K562 (cell line): ENCODE measurements around the gene COPS4. TPM values are rescaled to one million over a fixed set of nuclear protein-coding genes. Genes with fewer than 3 reads are reported as not detected.

ENCODE experiments used
- BDP1 ChIP-seq: IDR thresholded peaks from 3 replicates; pipeline ENCODE4 v1.6.1; 2011; ENCODE audit not compliant: insufficient read length, insufficient read depth
- CBX1 ChIP-seq: sonication (generic); IDR thresholded peaks from 2 replicates; pipeline ENCODE4 v1.6.1; 2016; ENCODE audit warnings: antibody characterized with exemption, low read depth, mild to moderate bottlenecking
- CBX2 ChIP-seq: fragments of 200-600 bp; sonication (generic); IDR thresholded peaks from one replicate; pipeline ENCODE4 v1.6.1; 2012; ENCODE audit warnings: mild to moderate bottlenecking, low read length, inconsistent platforms; ENCODE audit not compliant: insufficient read depth, poor library complexity, severe bottlenecking
- CCNT2 ChIP-seq: IDR thresholded peaks from 2 replicates; pipeline ENCODE4 v1.6.1; 2011; ENCODE audit warnings: borderline replicate concordance, low read depth, mild to moderate bottlenecking, moderate library complexity, mixed read lengths, low read length; ENCODE audit not compliant: insufficient read length; ENCODE audit errors: extremely low read depth
- ELF2 ChIP-seq: fragments of 250-450 bp; sonication (Bioruptor Pico); IDR thresholded peaks from 2 replicates; pipeline ENCODE4 v1.5.0; 2021; ENCODE audit warnings: mild to moderate bottlenecking
- FOSL1 ChIP-seq: fragments of 200-800 bp; sonication (Bioruptor generic); conservative IDR thresholded peaks from 2 replicates; pipeline ENCODE4 v1.6.1; 2016; ENCODE audit warnings: missing genetic modification characterization, missing compliant biosample characterization
- FOXK2 ChIP-seq, 2 experiments: fragments of 450-650 bp; IDR thresholded peaks in 1 of 2; conservative IDR thresholded peaks in 1 of 2; 2 replicates each; pipeline ENCODE4 v1.6.1; 2016; ENCODE audit warnings: low read depth in 2 of 2, mild to moderate bottlenecking in 1 of 2
- MTF1 ChIP-seq: fragments of 250-450 bp; sonication (Bioruptor Pico); IDR thresholded peaks from 2 replicates; pipeline ENCODE4 v1.9.0; 2021; ENCODE audit warnings: moderate library complexity, mild to moderate bottlenecking, inconsistent platforms, borderline replicate concordance
- NCOA6 ChIP-seq: fragments of 450-650 bp; IDR thresholded peaks from 2 replicates; pipeline ENCODE4 v1.6.1; 2017; ENCODE audit warnings: mild to moderate bottlenecking
- POLR2AphosphoS2 ChIP-seq: IDR thresholded peaks from 2 replicates; pipeline ENCODE4 v1.6.1; 2012; ENCODE audit warnings: low read length, improper control_type of control experiment
- POLR2AphosphoS5 ChIP-seq: IDR thresholded peaks from 2 replicates; pipeline ENCODE4 v1.6.1; 2011; ENCODE audit warnings: mild to moderate bottlenecking, low read depth, low read length, moderate library complexity; ENCODE audit not compliant: control insufficient read depth, insufficient read depth
- SAP30 ChIP-seq: fragments of 200-600 bp; sonication (generic); IDR thresholded peaks from 2 replicates; pipeline ENCODE4 v1.6.1; 2012; ENCODE audit warnings: borderline replicate concordance, low read depth, mild to moderate bottlenecking, moderate library complexity, low read length, control low read depth, inconsistent platforms; ENCODE audit not compliant: insufficient read depth, poor library complexity, severe bottlenecking
- SMARCC2 ChIP-seq: fragments of 450-650 bp; IDR thresholded peaks from 2 replicates; pipeline ENCODE4 v1.6.1; 2017; ENCODE audit warnings: antibody characterized with exemption, moderate library complexity, mild to moderate bottlenecking, low read depth
- TRIM24 ChIP-seq, 2 experiments: fragments of 450-650 bp; IDR thresholded peaks; 2 replicates each; pipeline ENCODE4 v1.6.1; 2016
- ZNF232 ChIP-seq: sonication (generic); formaldehyde crosslinking; IDR thresholded peaks from 2 replicates; pipeline ENCODE4 v1.8.0; 2022; ENCODE audit warnings: mild to moderate bottlenecking, missing genetic modification reagents
- ZNF324 ChIP-seq: fragments of 250-450 bp; sonication (Bioruptor Pico); IDR thresholded peaks from 2 replicates; pipeline ENCODE4 v1.4.0; 2020; ENCODE audit warnings: mild to moderate bottlenecking
- ZNF609 ChIP-seq: sonication (generic); formaldehyde crosslinking; IDR thresholded peaks from 2 replicates; pipeline ENCODE4 v1.8.1; 2023; ENCODE audit warnings: missing genetic modification reagents, mild to moderate bottlenecking, borderline replicate concordance
- ZNF644 ChIP-seq: fragments of 200-800 bp; sonication (Bioruptor generic); IDR thresholded peaks from 2 replicates; pipeline ENCODE4 v1.6.1; 2016; ENCODE audit warnings: low read depth, missing genetic modification characterization, missing compliant biosample characterization
- ZNF707 ChIP-seq: fragments of 250-450 bp; sonication (Bioruptor Pico); conservative IDR thresholded peaks from 2 replicates; pipeline ENCODE4 v1.8.0; 2022; ENCODE audit warnings: inconsistent platforms, mild to moderate bottlenecking, moderate library complexity
- ZSCAN29 ChIP-seq: fragments of 450-650 bp; IDR thresholded peaks from 2 replicates; pipeline ENCODE4 v1.6.1; 2017
- polyA plus RNA-seq, 8 experiments: library from polyadenylated mRNA; depleted of rRNA in 4 of 8; stranded (reverse) in 5 of 8; unstranded in 3 of 8; fragments of >200 nt; fragmentation: Nextera tagmentation in 2 of 8; fragmentation: Illumina TruSeq in 1 of 8; extraction: Ambion mirVana in 2 of 8; extraction: Trizol in 1 of 8; gene quantifications; 2 replicates each; pipeline versions ENCODE4 v1.2.1 to v1.2.3, GENCODE V29; 2011 to 2014; ENCODE audit warnings: inconsistent platforms in 1 of 8, missing spikeins in 1 of 8
- total RNA-seq, 7 experiments: library from RNA; depleted of rRNA in 6 of 7; stranded (reverse); fragments of >200 nt in 6 of 7; fragmentation: Illumina TruSeq in 2 of 7; extraction: Trizol in 2 of 7; gene quantifications; 2 replicates each; pipeline versions ENCODE4 v1.2.1 to v1.2.3, GENCODE V29; 2011 to 2021; ENCODE audit warnings: low replicate concordance in 1 of 7
- TF ChIP-seq, protein P1 (sequence below), 2 experiments: fragments of 250-450 bp in 1 of 2; fragments of 450-650 bp in 1 of 2; sonication (Bioruptor Pico) in 1 of 2; IDR thresholded peaks; 2 replicates each; pipeline versions ENCODE4 v1.6.1 to v1.8.0; 2016 to 2021; ENCODE audit warnings: mild to moderate bottlenecking in 2 of 2, moderate library complexity in 2 of 2, missing compliant biosample characterization in 1 of 2, missing genetic modification characterization in 1 of 2

COPS4 gene
- total and polyA plus RNA-seq, 9 of the 15 experiments (the other 6 are each of a cell fraction or from before 2014, with no cell fraction given), result 44.7 to 180 (median 70.9) TPM

DNA sequence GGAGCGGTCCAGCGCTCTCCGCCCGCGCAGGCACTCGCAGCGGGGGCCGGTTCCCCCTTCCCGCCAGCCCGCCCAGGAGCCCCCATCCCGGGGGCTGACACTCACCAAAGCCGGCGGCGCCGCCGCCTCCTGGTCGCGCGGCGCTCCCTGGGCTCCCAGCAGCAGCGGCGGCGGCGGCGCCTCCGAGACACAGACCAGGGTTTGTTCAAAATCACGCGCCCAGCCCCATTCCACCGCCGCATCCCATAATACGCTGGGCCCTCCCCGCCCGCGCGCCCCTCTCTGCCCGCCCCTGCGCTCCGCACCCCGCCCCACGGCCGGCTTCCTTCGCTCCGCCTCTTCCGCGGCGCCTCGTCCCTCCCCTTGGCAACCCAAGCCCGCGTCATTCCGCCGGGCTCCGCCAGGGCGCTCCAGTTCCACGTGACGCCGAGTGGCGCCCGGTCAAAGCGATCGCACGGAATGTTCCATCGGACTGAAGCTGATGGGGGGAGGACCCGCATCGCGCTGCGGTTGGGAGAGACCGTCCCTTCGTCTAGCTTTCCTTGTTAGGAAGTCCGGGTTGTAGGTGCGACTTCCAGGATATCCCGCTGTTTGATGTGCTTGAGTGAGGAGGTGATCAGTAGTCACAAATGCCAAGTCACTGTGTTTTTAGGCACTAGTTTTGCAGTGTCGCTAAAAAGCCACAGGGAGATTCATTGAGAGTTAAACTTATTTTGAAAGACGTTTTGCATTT, 22.1 kb upstream of the COPS4 start (continued):
- TF ChIP-seq ELF2 (CRISPR knock-in tag) (no peak), FOSL1 (tag) (no peak; the same call in 1 of the 2 replicates), CCNT2 (peak; percentile 78), ZNF644 (tag) (no peak), NCOA6 (no peak), MTF1 (no peak), ZNF707 (CRISPR knock-in tag) (no peak), BDP1 (no peak), FOXK2 (conservative IDR thresholded peaks at IDR 0.05 in 1 of 2, IDR thresholded peaks at IDR 0.05 in 1 of 2; ENCODE audit: low read depth in 2 of 2) (peak; percentile 70 to 99; a peak in 3 of 4 replicates), ZNF324 (CRISPR knock-in tag) (no peak), SAP30 (peak; percentile 81), POLR2AphosphoS5 (no peak; the same call in none of the 2 replicates), CBX2 (no peak), TRIM24 (IDR thresholded peaks at IDR 0.05) (peak; percentile 53 to 64; a peak in 2 of 4 replicates), POLR2AphosphoS2 (0 out of 2 replicates have a peak, but pooled peaks have one; percentile 44), ZNF232 (CRISPR knock-in tag) (no peak), ZSCAN29 (no peak), SMARCC2 (no peak; the same call in 1 of the 2 replicates), ZNF609 (CRISPR knock-in tag) (no peak), CBX1 (no peak)
- TF ChIP-seq, protein P1, sequence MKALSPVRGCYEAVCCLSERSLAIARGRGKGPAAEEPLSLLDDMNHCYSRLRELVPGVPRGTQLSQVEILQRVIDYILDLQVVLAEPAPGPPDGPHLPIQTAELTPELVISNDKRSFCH (CRISPR knock-in tag; IDR thresholded peaks at IDR 0.05), result no peak
- TF ChIP-seq, protein P1 (tag; IDR thresholded peaks at IDR 0.05), result no peak
